Measurements from ENCODE around the gene STK38L. TPM values are rescaled to one million over a fixed set of nuclear protein-coding genes. Genes with fewer than 3 reads are reported as not detected.
A peak's percentile ranks its signal among the peaks of the same experiment; 100 is the strongest.

STK38L gene
- total and polyA plus RNA-seq, 10 of the 15 experiments (the other 5 are each of a cell fraction or from before 2014, with no cell fraction given) = 43.0 to 154 (median 115) TPM

- ChIA-PET CTCF (interaction anchor here (0.7 to 12.1 kb wide), 21 partner anchors 9 to 400 kb away, joined by 3 to 125 read pairs (median 4); partner anchors contain the start of gene STK38L), POLR2A (interaction anchor here (0.6 to 3.9 kb wide), 26 partner anchors 8 to 123 kb away, joined by 3 to 30 read pairs (median 4); partner anchors contain the start of gene STK38L), RAD21 (ENCODE audit: unreplicated experiment) (interaction anchor here (0.6 to 15.9 kb wide), 29 partner anchors 9 to 333 kb away, joined by 3 to 215 read pairs (median 6); partner anchors contain the start of genes BMAL2, MED21 and STK38L), SMC1A (ENCODE audit: uncharacterized antibody, unreplicated experiment) (interaction anchor here (0.7 to 16.5 kb wide), 28 partner anchors 9 to 270 kb away, joined by 3 to 491 read pairs (median 6); partner anchors contain the start of genes BMAL2 and STK38L)
- ATAC-seq = peak; percentile 4; the same call in 2 of the 3 replicates
- H3K36me3 ChIP-seq (ENCODE audit: control insufficient read depth in 2 of 2, insufficient read depth in 2 of 2, low read length in 1 of 2) = peaks cover 2 to 6% of the 10 kb centered on the region in 2 experiments; a peak in 1 of 4 replicates
- BruUV-seq (replicated peaks) = no TSS peak
- no peak overlapping the region for H3K4me3 ChIP-seq
- H3K27ac ChIP-seq (ENCODE audit: control insufficient read depth, insufficient read depth) = peak overlapping the region; percentile 70
- no peaks in the 10 kb centered on the region for H3K27me3 ChIP-seq (replicated peaks in 1 of 2; ENCODE audit: control insufficient read depth in 2 of 2, insufficient read depth in 2 of 2, low read length in 1 of 2)
- H3K79me2 ChIP-seq (ENCODE audit: control insufficient read depth, insufficient read depth, low read length) = peaks cover 79% of the 10 kb centered on the region
- H4K20me1 ChIP-seq (ENCODE audit: control insufficient read depth, insufficient read depth) = no peaks in the 10 kb centered on the region
- H3K9ac ChIP-seq (ENCODE audit: control insufficient read depth, insufficient read depth, low read length) = 0 out of 2 replicates have a peak overlapping the region, but pooled peaks have one; percentile 30
- intact Hi-C loops (cut with micrococcal nuclease; ENCODE audit: unreplicated experiment) (no loop called here), in situ Hi-C loops (cut with MboI) (no loop called here)
- peaks cover 35% of the 10 kb centered on the region for H3K4me1 ChIP-seq (ENCODE audit: control insufficient read depth, insufficient read depth, low read length)
- H3K4me2 ChIP-seq (ENCODE audit: control insufficient read depth, insufficient read depth) = peak overlapping the region; percentile 67
- no peak for TF ChIP-seq POU2F2 (IDR thresholded peaks at IDR 0.05; ENCODE audit: borderline replicate concordance, low read depth, low read length)
- no peak for TF ChIP-seq KAT2A (conservative IDR thresholded peaks at IDR 0.05; ENCODE audit: control insufficient read depth, low read depth, low read length)
- TF ChIP-seq, protein P1, sequence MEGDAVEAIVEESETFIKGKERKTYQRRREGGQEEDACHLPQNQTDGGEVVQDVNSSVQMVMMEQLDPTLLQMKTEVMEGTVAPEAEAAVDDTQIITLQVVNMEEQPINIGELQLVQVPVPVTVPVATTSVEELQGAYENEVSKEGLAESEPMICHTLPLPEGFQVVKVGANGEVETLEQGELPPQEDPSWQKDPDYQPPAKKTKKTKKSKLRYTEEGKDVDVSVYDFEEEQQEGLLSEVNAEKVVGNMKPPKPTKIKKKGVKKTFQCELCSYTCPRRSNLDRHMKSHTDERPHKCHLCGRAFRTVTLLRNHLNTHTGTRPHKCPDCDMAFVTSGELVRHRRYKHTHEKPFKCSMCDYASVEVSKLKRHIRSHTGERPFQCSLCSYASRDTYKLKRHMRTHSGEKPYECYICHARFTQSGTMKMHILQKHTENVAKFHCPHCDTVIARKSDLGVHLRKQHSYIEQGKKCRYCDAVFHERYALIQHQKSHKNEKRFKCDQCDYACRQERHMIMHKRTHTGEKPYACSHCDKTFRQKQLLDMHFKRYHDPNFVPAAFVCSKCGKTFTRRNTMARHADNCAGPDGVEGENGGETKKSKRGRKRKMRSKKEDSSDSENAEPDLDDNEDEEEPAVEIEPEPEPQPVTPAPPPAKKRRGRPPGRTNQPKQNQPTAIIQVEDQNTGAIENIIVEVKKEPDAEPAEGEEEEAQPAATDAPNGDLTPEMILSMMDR (IDR thresholded peaks at IDR 0.05 in 2 of 3, conservative IDR thresholded peaks at IDR 0.05 in 1 of 3; ENCODE audit: control insufficient read depth in 2 of 3, extremely low read depth in 1 of 3, insufficient read depth in 1 of 3, low read depth in 3 of 3, low read length in 3 of 3) = no peak
- no peak for TF ChIP-seq ZBTB11 (CRISPR knock-in tag; IDR thresholded peaks at IDR 0.05)
- TF ChIP-seq, protein P2, sequence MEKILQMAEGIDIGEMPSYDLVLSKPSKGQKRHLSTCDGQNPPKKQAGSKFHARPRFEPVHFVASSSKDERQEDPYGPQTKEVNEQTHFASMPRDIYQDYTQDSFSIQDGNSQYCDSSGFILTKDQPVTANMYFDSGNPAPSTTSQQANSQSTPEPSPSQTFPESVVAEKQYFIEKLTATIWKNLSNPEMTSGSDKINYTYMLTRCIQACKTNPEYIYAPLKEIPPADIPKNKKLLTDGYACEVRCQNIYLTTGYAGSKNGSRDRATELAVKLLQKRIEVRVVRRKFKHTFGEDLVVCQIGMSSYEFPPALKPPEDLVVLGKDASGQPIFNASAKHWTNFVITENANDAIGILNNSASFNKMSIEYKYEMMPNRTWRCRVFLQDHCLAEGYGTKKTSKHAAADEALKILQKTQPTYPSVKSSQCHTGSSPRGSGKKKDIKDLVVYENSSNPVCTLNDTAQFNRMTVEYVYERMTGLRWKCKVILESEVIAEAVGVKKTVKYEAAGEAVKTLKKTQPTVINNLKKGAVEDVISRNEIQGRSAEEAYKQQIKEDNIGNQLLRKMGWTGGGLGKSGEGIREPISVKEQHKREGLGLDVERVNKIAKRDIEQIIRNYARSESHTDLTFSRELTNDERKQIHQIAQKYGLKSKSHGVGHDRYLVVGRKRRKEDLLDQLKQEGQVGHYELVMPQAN (conservative IDR thresholded peaks at IDR 0.05) = no peak
- TF ChIP-seq RBBP5 (conservative IDR thresholded peaks at IDR 0.05) = no peak
- no peak for TF ChIP-seq GATAD2B (conservative IDR thresholded peaks at IDR 0.05; ENCODE audit: low read depth)
- TF ChIP-seq TARDBP (IDR thresholded peaks at IDR 0.05; ENCODE audit: borderline replicate concordance) = no peak
- TF ChIP-seq CHD4 (IDR thresholded peaks at IDR 0.05) = no peak
- TF ChIP-seq NFIC (IDR thresholded peaks at IDR 0.05; ENCODE audit: low read depth, low read length) = no peak
- TF ChIP-seq SUZ12 (IDR thresholded peaks at IDR 0.05; ENCODE audit: unreplicated experiment) = no peak
- TF ChIP-seq NR2C2 (IDR thresholded peaks at IDR 0.05; ENCODE audit: borderline replicate concordance, control insufficient read depth, insufficient read length, low read depth) = no peak
- TF ChIP-seq SIX5 (IDR thresholded peaks at IDR 0.05; ENCODE audit: low read depth, low read length, severe bottlenecking) = no peak
- TF ChIP-seq TAF1 (IDR thresholded peaks at IDR 0.05; ENCODE audit: borderline replicate concordance, low read depth, low read length) = no peak
- no peak for TF ChIP-seq DPF2 (IDR thresholded peaks at IDR 0.05)
- no peak for FAIRE-seq
- WGBS (ENCODE audit: insufficient coverage, insufficient replicate concordance, low lambda C conversion rate, missing lambda C conversion rate) = 93% methylated on average over 1 of the region's 1 CpG
- H2AFZ ChIP-seq (ENCODE audit: control insufficient read depth, low read depth, low read length) = no peak overlapping the region
- DNase-seq (ENCODE audit: low read depth, low spot score) = no peak
- H3K9me3 ChIP-seq (replicated peaks; ENCODE audit: control insufficient read depth, insufficient read depth, low read length) = no peaks in the 10 kb centered on the region
These were observed 41.3 kb downstream of the STK38L start for GRCh38 chr12:27285403-27285802.

Data from GM12878 (cell line).